ENCODE measurements around the gene ZSCAN12. TPM values are rescaled to one million over a fixed set of nuclear protein-coding genes. Genes with fewer than 3 reads are reported as not detected.

ZSCAN12 gene
- total and polyA plus RNA-seq, 2 experiments from 2014 or later, result 2.0 to 7.3 TPM

- H2AFZ ChIP-seq, result no peak overlapping the region
- no peak for TF ChIP-seq REST (IDR thresholded peaks at IDR 0.05; ENCODE audit: unreplicated experiment)
- TF ChIP-seq EZH2 (IDR thresholded peaks at IDR 0.05; ENCODE audit: low read depth, unreplicated experiment), result no peak
- Mint-ChIP-seq H3K27ac (no peak overlapping the region), H3K4me3 (no peak overlapping the region), H3K9me3 (peaks cover 1% of the 10 kb centered on the region; the same call in 2 of the 3 replicates), H3K4me1 (peaks cover 9% of the 10 kb centered on the region), H3K36me3 (ENCODE audit: low read depth) (peaks cover 1% of the 10 kb centered on the region), H3K27me3 (ENCODE audit: insufficient read depth, low read depth, poor library complexity) (no peaks in the 10 kb centered on the region)
- no peak for ATAC-seq
- H3K79me2 ChIP-seq (replicated peaks; ENCODE audit: insufficient read depth), result 0 out of 2 replicates have a peak, but pooled peaks cover 4% of the 10 kb centered on the region
- H3K4me2 ChIP-seq, result peak overlapping the region; percentile 69
- H3K27me3 ChIP-seq (ENCODE audit: insufficient read depth), result no peaks in the 10 kb centered on the region
- no peaks in the 10 kb centered on the region for H3K9me2 ChIP-seq (ENCODE audit: insufficient read depth)
- peak overlapping the region; percentile 73 for H3K4me3 ChIP-seq
- no peaks in the 10 kb centered on the region; the same call in 1 of the 2 replicates for H3K36me3 ChIP-seq (ENCODE audit: insufficient read depth)
- H4K20me1 ChIP-seq (replicated peaks; ENCODE audit: insufficient read depth), result no peaks in the 10 kb centered on the region
- DNase-seq (ENCODE audit: low spot score), result no peak
- peak overlapping the region; percentile 90 for H3K27ac ChIP-seq (ENCODE audit: low read depth)
- peaks cover 3% of the 10 kb centered on the region; the same call in 1 of the 2 replicates for H3F3A ChIP-seq (replicated peaks; ENCODE audit: low read depth)
- peaks cover 9% of the 10 kb centered on the region for H3K4me1 ChIP-seq (ENCODE audit: insufficient read depth)
Observed at GRCh38 chr6:28334286-28335039, 65.1 kb downstream of the ZSCAN12 start.

- Mint-ChIP-seq H3K27ac (peak overlapping the region; percentile 22; the same call in 1 of the 2 replicates), H3K4me3 (peak overlapping the region; percentile 18; the same call in 1 of the 3 replicates), H3K4me1 (peaks cover 9% of the 10 kb centered on the region), H3K9me3 (peaks cover 9% of the 10 kb centered on the region), H3K36me3 (ENCODE audit: low read depth) (peaks cover 10% of the 10 kb centered on the region), H3K27me3 (ENCODE audit: insufficient read depth, low read depth, poor library complexity) (no peaks in the 10 kb centered on the region)
- Histone ChIP-seq H3K4me1 (ENCODE audit: insufficient read depth) (peaks cover 9% of the 10 kb centered on the region), H2AFZ (no peak overlapping the region), H3K4me3 (no peak overlapping the region), H3K27me3 (ENCODE audit: insufficient read depth) (no peaks in the 10 kb centered on the region), H3K79me2 (replicated peaks; ENCODE audit: insufficient read depth) (0 out of 2 replicates have a peak, but pooled peaks cover 4% of the 10 kb centered on the region), H3K36me3 (ENCODE audit: insufficient read depth) (no peaks in the 10 kb centered on the region; the same call in 1 of the 2 replicates), H3K4me2 (no peak overlapping the region), H3K9me2 (ENCODE audit: insufficient read depth) (no peaks in the 10 kb centered on the region), H3K27ac (ENCODE audit: low read depth) (no peak overlapping the region), H3F3A (replicated peaks; ENCODE audit: low read depth) (peaks cover 3% of the 10 kb centered on the region; the same call in 1 of the 2 replicates), H4K20me1 (replicated peaks; ENCODE audit: insufficient read depth) (no peaks in the 10 kb centered on the region)
- ATAC-seq (no peak), DNase-seq (ENCODE audit: low spot score) (no peak)
- TF ChIP-seq POLR2AphosphoS5 (IDR thresholded peaks at IDR 0.05; ENCODE audit: low read depth) (no peak), REST (IDR thresholded peaks at IDR 0.05; ENCODE audit: unreplicated experiment) (no peak), CREB1 (CRISPR knock-in tag; IDR thresholded peaks at IDR 0.05; ENCODE audit: low read depth) (no peak), ZNF114 (CRISPR knock-in tag; IDR thresholded peaks at IDR 0.05) (no peak), ZNF462 (CRISPR knock-in tag; IDR thresholded peaks at IDR 0.05) (no peak)
Observed at GRCh38 chr6:28333599-28334018, 65.9 kb downstream of the ZSCAN12 start.

All from GM23338 (cell line).